HG03457 (cell line): Measurements from ENCODE around the gene MRPL3.
"Not testable (repeated sequence)": the region's sequence is repeated elsewhere in the genome, so short reads cannot be mapped to it uniquely, and the experiment has no call there.

ENCODE experiments used
- ATAC-seq: cut with Tn5 transposase; IDR thresholded peaks from one replicate; pipeline ENCODE4 v1.9.1; 2021; ENCODE audit warnings: moderate number of reproducible peaks; ENCODE audit not compliant: unreplicated experiment

MRPL3 gene

DNA sequence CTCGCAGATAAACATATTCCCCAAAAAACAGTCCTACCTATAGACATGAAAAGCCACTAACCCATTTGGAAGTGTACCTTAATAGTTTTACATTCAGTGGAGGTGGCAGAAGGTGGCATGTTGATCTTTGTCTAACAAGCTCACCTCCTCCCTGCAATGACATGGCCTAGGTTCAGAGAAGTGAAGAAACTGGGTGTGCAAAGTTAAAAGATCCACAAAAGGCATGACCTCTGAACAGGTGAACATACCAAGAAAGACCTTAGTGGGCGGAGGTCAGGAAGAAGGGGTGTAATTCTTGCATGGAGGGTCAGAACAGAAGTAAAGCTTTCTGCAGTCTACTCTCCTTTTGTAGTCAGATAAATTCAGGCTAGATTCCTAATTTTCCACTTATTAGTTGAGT lies 822 bp downstream of the MRPL3 start:
- ATAC-seq, result no peak

DNA sequence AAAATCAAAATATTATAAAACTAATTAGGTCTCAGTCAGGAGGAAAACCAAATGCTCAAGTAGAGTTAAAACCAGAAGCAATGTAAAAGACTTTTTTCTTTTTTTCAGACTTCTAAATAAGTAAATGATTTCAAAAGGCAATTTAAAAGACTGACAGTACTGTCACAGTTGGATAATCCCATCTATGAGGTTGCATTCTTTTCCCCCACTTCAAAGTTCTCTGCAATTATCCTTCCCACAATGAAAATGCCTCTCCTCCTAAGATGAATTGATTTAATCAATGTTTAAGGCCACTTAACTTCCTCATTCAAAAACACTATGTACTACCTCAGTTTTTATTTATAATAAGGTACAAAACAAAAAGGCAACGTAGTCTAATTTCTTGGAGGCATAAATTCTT lies 8.1 kb downstream of the MRPL3 start:
- no peak for ATAC-seq

DNA sequence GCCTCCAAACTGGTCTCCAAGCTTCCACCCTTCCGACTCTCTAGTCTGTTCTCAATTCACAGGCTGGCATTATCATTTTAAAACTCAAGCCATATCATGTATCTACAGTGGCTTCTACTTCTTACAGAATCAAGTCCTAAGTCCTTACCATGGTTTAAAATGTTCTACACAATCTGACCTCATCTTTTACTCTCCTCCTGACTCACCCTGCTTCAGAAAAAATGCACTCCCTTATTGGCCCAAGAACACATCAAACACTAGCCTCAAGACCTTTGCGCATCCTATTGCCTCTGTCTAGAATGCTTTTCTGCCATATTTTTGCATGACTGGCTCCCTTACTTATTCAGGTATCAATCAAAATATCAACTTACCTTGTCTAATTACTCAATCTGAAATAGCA lies 11.0 kb downstream of the MRPL3 start:
- no peak for ATAC-seq

DNA sequence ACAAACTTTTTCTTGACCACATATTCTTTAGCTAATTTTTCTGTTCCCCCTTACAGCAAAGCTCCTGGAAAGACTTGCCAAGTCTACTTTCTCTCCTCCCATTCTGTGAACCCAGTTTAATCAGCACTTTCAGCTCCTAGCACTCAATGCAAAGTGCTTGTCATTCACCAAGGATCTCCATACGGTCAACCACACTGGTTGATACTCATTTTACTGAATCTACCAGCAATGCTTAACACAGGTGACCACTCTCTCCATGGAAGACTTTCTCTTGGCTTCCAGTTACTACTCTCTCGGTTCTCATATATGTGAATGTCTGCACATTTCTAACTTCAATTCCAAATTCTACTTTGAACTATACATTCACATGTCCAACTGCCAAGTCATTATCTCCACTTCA lies 11.7 kb downstream of the MRPL3 start:
- no peak for ATAC-seq

DNA sequence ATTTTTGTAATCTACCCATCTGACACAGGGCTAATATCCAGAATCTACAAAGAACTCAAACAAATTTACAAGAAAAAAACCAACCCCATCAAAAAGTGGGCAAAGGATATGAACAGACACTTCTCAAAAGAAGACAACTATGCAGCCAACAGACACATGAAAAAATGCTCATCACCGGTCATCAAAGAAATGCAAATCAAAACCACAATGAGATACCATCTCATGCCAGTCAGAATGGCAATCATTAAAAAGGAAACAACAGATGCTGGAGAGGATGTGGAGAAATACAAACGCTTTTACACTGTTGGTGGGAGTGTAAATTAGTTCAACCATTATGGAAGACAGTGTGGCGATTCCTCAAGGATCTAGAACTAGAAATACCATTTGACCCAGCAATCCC lies 16.2 kb downstream of the MRPL3 start:
- not testable (repeated sequence) for ATAC-seq

DNA sequence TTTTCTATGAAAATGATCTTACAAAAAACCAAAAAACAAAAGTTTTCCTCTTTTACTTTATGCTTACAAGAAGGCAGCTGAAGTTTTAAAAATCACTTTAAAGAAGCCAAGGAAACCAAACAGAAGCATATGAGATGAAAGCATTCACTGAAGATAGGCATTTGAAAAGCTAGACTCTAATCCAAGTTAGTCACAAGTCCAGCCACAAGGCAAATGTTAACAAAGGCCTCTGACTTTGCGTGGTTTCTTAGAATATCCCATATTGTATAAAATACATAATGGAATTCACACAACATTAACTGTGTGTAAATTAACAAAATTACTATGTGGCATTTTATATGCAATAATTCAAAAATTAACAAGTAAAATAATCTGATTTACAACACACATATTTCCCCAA lies 17.7 kb downstream of the MRPL3 start:
- ATAC-seq, result no peak

DNA sequence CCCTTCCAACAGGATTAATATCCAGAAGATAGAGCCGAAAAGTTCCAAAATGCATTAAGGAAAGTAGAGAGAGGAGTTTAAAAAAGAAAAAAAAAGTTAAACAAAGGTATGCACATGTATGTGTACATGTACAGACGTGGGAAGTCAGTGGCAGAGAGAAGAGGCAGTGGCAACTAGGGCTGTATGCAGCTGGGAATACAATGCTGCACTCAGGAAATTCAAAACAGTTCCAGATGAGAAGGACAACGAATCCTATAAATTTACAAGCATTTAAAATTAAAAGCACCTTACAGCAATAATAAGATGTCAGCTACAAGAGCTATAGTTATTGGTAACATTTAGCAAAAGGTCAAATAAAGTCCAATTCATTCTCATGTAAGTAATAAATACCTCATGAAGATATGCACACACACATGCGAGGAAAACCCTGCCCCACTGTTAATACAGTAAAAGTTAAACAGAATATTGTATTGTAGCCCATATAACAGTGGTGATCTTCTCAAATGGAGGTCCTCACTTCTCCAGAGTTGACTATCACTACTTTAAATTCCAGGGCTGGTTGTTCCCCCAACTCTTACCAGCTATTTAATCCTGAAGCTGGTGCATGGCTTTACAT lies 18.2 kb downstream of the MRPL3 start:
- no peak for ATAC-seq

DNA sequence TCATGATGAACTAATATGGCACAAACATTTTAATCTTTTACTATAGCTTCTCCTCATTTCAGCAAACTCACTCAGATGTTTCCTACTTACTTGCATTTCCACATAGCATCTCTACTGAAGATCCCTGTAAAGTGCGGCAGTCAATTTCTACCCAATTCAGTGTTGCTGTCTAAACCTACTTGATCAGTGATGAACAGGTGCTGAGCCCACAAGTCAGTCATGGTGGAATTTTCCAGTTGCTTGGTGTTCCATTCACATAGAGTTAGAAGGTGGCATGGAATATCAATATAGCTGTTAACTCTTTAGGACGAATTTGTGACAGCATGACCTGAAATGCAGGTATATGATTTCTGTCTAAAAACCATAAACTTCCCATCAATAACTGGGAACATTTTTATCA lies 22.7 kb downstream of the MRPL3 start:
- no peak for ATAC-seq

DNA sequence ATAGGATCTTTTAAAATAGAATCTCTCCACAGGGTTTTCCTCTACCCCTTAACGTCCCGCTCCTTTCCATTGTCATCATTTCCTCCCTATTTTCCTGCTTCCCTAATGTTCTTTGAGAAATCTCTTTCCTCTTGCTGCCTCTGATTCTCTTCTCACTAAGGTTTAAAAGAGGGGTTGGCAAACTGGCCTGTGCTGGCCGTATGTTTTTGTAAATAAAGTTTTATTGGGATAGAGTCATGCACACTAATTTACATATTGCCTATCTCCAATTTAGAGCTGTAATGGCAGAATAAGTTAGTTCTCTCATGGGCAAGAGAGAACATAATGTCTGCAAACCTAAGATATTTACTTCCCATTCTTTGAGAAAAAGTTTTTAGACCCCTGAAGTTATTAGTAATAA lies 25.0 kb downstream of the MRPL3 start:
- ATAC-seq, result no peak

DNA sequence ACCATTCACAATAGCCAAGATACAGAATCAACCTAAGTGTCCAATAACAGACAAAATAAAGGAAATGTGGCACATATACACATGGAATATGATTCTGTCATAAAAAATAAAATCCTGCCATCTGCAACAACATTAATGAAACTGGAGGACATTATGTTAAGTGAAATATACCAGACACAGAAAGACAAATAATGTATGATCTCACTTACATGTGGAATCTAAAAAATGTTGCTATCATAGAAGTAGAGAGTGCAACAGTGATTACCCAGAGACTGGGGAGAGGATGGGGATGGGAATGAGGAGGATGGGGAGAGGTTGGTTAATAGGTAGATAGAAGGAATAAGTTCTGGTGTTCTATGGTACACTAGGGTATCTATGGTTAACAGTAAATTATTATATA lies 28.7 kb downstream of the MRPL3 start:
- no peak for ATAC-seq

DNA sequence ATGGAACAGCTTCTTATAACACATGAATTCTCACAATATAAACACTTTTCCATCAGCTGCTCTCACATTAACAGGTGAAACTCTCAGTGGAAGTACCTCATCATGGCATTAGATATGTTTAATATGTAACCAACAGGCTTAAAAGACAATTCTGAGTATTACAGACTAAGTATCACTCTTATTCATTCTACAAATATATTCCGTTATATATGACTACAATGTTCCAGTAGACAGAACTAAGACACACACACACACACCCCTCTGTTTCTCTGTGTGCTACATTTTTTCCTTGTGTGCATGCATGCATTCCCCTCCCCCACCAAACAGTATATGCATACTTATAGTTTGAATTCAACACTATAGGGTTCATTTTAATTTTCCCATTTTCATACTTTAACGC lies 32.4 kb downstream of the MRPL3 start:
- no peak for ATAC-seq

DNA sequence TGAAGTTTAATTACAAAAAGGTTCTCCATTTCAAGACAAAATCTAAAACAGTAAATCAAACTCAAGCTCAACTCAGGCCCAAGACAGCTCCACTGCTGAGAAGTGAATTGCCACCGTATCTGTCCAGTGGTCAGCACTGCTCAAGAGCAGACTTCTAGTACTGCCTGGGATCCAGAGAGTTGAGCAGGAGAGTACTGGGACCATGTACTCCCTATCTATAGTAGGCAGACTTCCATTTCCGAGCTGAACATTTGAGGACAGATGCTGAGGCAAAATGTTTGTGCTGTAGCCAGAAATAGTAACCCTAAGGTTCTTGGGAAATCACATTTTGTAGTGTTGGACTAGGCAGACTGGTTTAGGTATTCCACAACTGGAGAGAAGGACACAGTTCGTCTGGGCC lies 44.1 kb downstream of the MRPL3 start:
- no peak for ATAC-seq

DNA sequence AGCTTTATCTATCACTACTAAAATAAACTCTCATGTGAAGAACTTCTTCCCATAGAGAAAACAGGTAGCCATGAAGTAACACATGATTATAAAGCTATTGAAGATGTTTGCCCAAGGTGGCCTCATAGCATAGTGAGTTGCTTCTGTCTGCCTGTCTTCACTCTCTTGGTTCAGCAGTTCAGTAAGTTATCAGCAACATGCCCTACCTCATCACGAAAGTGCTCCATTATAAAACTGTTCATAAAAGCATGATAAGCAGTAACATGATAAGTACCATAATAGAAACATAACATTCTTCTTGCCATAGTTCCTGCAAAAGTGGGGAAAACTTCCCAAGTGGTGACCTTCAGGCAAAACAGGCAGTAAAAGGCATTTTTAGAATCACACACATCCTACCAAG lies 45.6 kb downstream of the MRPL3 start:
- no peak for ATAC-seq

DNA sequence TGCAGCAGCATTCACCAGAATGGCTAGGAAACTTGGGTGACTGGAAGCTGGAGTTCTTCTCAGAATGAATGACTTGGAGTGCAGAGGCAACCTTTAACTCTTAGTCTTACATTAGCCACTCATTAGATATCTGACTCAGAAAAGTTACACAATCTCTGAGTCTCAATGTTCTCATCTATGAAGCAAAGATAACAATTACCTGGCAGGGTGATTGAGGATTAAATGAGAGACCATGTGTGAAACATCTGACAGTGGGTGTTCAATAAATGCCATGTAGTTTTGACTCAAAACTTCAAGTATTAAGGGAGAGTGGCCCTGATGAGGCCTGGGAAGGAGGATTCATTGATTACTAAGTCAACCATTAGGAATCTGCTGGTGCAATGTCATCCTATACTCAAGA lies 48.3 kb downstream of the MRPL3 start:
- ATAC-seq, result no peak

DNA sequence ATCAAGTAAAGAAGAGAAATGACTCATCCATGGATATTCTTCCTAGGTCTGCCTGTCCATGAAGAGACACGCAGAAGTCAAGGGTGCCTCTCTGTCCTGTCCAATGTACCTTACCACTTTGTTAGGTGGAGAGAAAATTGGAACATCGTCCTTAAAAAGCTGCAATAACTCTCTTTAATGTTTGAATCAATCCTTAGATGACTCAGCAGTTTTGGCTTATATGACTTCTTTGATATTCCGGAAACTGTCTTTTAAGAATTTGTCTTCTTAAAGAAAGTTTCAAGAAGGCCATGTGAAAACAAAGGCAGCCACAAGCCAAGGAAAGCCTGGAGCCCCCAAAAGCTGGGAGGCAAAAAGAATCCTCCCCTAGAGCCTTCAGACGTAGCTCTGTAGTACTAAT lies 49.2 kb downstream of the MRPL3 start:
- ATAC-seq, result no peak

DNA sequence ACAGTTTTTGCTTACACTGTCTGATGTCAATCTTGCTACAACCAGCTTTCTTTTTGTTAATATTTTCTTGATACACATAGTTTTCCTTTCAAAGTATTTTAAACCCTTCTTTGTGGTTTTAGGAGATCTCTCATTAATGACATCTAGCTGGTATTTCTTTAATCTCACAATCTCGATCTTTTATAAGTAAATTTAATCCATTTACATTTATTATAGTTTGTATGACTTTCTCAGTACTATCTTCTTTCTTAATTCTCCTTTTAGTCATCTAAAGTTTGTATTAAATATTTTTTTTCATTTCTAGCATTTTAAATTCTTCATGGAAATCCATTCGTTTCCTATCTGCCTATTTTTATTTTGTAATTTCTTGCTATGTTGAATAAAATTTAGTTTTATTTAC lies 55.4 kb downstream of the MRPL3 start:
- ATAC-seq, result no peak

DNA sequence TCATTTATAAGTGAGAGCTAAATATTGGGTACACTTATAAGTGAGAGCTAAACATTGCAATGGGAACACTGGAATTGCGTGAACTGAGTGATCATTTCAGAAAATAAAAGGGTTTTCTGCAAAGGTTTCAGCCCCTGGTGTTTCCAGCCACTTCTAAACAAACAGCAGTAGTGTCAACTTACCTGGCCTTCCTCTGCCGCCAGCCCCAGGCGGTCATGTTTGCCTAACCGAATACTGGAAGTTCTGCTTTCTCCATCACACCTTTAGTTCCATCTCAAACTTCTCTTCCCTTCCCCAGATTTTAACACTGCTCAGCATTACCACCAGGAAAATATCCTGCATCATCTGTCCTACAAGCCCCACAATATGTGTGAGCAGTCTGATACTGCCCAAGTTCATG lies 58.6 kb downstream of the MRPL3 start:
- no peak for ATAC-seq

DNA sequence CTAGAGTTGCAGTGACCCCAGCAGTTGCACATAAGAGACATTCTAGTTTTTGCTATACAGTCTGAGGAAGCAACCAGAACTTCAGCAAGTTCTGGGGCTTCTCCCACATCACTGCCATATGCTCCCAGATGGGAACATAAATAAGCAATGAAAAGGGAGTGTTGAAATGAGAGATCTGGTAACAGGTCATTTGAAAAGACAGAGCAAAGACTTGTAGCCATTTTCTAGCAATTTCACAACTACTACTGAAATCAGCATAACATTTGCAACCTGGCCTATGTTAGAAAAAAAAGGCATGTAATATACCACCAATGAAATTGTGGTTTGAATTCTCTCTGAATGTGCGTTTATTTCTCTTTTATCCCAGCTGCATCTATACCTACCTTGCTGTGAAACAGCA lies 63.7 kb downstream of the MRPL3 start:
- no peak for ATAC-seq

DNA sequence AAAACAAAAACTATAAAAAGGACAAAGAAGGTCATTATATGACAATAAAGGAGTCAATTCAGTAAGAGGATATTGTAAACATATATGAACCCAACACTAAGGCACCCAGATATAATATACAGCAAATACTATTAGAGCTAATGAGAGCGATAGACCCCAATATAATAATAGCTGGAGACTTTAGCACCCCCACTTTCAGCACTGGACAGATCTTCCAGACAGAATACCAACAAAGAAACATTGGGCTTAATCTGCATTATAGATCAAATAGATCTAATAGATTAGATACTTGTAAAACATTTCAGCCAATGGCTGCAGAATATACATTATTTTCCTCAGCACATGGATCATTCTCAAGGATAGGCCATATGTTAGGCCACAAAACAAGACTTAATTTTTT lies 67.8 kb downstream of the MRPL3 start:
- ATAC-seq, result no peak

DNA sequence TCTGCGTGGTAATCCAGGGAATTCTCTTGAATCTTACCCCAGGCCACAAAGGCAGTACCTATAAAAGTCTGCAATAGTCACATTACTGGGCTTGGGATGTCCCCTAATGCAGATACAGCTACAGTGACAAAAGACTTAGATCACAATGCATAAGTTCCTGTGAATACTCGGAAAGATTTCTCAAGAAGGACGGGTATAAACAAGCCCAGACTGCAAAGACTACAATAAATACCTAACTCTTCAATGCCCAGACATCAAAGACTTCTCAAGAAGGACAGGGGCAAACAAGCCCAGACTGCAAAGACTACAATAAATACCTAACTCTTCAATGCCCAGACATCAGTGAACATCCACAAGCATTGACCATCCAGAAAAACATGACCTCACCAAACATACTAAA lies 70.3 kb downstream of the MRPL3 start:
- ATAC-seq, result no peak

DNA sequence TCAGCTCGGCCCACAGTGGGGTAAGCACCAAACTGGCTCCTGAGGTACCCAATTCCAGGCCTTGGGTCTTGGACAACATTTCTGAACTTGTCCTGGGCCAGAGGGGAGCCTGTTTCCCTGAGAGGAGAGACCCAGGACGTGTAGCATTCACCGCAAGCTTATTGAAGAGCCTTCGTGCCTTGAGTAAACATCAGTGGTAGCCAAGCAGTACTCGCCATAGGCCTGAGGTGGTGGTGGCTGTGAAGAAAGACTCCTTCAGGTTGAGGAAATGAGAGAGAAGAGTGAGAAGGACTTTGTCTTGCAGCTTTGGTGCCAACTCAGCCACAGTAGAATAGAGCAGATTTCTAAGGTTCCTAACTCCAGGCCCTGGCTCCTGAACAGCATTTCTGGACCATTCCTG lies 71.0 kb downstream of the MRPL3 start:
- no peak for ATAC-seq

DNA sequence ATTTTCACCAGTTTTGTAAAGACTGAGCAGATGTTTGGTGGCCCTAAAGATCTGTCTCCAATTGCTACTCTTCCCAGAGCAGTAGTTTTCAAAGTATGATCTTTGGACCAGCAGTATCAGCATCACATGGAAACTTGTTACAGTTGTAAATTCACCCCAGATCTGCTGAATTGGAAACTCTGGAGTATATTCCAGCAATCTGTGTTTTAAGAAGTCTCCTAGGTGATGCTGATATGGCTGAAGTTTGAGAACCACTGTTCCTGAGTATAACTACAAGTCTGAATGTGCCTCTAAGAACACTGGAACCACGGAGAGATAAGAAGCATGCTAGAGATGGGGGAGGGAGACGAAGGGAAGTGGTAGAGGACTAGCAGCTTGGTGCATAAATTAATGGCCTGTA lies 75.5 kb downstream of the MRPL3 start:
- no peak for ATAC-seq

DNA sequence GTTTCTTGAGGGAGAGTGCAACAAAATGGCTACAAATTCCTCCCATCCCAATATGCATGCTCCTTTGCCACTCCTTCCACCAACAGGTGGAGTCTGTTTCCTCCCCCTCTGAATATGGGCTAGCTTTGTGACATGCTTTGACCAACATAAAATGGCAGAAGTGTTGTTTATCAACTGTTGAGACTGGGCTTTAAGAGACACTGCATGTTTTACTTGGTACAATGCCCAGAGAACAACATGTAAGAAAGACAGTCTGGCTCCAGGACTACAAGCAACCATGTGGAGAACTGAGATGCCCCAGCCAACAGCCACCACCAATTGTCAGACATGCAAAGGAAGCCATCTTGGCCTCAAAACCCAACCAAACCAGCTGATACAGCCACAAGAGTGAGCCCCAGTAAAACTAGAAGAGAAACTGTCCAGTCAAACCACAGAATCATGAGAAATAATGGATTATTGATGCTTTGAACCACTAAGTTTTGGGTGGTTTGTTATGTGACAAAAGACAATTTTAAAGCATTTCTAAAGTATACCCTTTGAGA lies 80.7 kb downstream of the MRPL3 start:
- no peak for ATAC-seq
